Measurements from ENCODE around the gene PLPP4. TPM values are rescaled to one million over a fixed set of nuclear protein-coding genes. Genes with fewer than 3 reads are reported as not detected.

Gene PLPP4
- total RNA-seq, 6 donors from 2014 or later = 0.20 to 0.54 TPM; not detected in 4

DNA sequence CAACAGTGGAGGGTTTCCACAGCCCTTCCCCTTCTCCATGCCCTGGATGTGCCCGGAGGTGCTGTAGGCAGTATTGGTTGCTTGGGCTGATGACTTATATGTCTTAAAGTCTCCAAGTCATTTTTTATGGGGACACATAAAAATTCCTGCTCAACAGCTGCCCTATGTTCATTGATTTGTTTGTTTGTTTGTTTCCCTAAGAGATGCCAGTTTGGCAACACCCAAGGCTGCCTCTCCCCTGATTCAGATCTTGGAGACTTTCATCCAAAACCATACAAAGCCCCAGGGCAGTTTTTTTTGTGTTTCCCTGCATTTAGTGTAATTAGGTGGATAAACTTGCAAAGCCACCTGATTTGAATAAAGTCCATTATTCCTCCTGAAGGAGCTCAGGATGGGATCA, 115.3 kb downstream of the PLPP4 start:
- Histone ChIP-seq H3K27me3 (no peaks in the 10 kb centered on the region), H3K27ac (no peak overlapping the region), H3K9me3 (no peaks in the 10 kb centered on the region), H3K36me3 (no peaks in the 10 kb centered on the region), H3K4me1 (no peaks in the 10 kb centered on the region), H3K4me3 (no peak overlapping the region)
- TF ChIP-seq EP300 (IDR thresholded peaks at IDR 0.05) = no peak
- no peak for TF ChIP-seq POLR2A (IDR thresholded peaks at IDR 0.05)
- TF ChIP-seq, protein P1, sequence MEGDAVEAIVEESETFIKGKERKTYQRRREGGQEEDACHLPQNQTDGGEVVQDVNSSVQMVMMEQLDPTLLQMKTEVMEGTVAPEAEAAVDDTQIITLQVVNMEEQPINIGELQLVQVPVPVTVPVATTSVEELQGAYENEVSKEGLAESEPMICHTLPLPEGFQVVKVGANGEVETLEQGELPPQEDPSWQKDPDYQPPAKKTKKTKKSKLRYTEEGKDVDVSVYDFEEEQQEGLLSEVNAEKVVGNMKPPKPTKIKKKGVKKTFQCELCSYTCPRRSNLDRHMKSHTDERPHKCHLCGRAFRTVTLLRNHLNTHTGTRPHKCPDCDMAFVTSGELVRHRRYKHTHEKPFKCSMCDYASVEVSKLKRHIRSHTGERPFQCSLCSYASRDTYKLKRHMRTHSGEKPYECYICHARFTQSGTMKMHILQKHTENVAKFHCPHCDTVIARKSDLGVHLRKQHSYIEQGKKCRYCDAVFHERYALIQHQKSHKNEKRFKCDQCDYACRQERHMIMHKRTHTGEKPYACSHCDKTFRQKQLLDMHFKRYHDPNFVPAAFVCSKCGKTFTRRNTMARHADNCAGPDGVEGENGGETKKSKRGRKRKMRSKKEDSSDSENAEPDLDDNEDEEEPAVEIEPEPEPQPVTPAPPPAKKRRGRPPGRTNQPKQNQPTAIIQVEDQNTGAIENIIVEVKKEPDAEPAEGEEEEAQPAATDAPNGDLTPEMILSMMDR (IDR thresholded peaks at IDR 0.05) = no peak
- TF ChIP-seq POLR2AphosphoS5 (IDR thresholded peaks at IDR 0.05) = no peak
- 74 to 100% methylated on average over 1 of the region's 1 CpG for WGBS, 2 donors
- DNase-seq = no peak
- no peak for ATAC-seq (ENCODE audit: low FRiP score in 2 of 2)

DNA sequence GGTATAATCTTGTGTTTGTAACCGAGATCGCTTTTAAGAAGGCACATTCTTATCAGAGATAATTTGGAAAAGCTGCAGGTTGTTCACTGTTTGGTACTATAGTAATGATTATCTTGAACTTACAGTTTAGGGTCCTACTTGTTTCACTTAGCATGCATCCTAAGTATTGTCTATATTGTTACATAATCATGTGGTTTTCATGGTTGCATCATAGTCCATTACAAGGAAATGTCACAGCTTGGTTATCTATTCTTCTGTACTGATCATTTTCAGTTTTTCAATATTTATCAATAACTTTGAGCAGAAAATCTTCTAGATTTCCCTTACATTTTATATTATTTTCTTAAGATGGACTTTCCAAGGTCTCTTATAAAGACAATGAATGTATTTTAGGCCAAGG, 116.3 kb downstream of the PLPP4 start:
- no peaks in the 10 kb centered on the region for H3K4me1 ChIP-seq
- no peaks in the 10 kb centered on the region for H3K9me3 ChIP-seq
- no peaks in the 10 kb centered on the region for H3K27me3 ChIP-seq
- H3K36me3 ChIP-seq = no peaks in the 10 kb centered on the region
- no peak overlapping the region for H3K27ac ChIP-seq
- 83 to 98% methylated on average over 2 of the region's 2 CpGs for WGBS, 2 donors
- TF ChIP-seq, protein P1 (IDR thresholded peaks at IDR 0.05) = no peak
- TF ChIP-seq POLR2AphosphoS5 (IDR thresholded peaks at IDR 0.05) = no peak
- no peak for TF ChIP-seq POLR2A (IDR thresholded peaks at IDR 0.05)
- no peak for TF ChIP-seq EP300 (IDR thresholded peaks at IDR 0.05)
- ATAC-seq (ENCODE audit: low FRiP score in 2 of 2) (no peak), DNase-seq (no peak)
- H3K4me3 ChIP-seq = no peak overlapping the region

DNA sequence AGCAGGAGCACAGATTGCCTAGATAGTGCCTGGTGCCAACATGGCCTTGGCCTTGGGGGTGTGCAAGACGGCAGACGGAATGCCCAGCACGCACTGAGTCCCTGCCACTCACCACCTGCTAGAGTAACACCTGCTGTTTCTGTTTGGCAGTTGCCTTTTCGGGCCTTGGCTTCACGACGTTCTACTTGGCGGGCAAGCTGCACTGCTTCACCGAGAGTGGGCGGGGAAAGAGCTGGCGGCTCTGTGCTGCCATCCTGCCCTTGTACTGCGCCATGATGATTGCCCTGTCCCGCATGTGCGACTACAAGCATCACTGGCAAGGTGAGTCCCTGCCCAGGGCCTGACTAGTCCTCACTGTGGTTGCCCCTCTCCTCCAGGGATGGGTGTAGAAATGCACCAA, 118.0 kb downstream of the PLPP4 start:
- H3K9me3 ChIP-seq = no peaks in the 10 kb centered on the region
- no peaks in the 10 kb centered on the region for H3K27me3 ChIP-seq
- no peak overlapping the region for H3K4me3 ChIP-seq
- no peaks in the 10 kb centered on the region for H3K4me1 ChIP-seq
- no peak for TF ChIP-seq POLR2AphosphoS5 (IDR thresholded peaks at IDR 0.05)
- no peak for TF ChIP-seq EP300 (IDR thresholded peaks at IDR 0.05)
- TF ChIP-seq, protein P1 (IDR thresholded peaks at IDR 0.05) = no peak
- TF ChIP-seq POLR2A (IDR thresholded peaks at IDR 0.05) = no peak
- no peak for ATAC-seq (ENCODE audit: low FRiP score in 2 of 2)
- 74 to 92% methylated on average over 4 to 13 of the region's 13 CpGs for WGBS, 2 donors
- peak in 1 of 2 donors; percentile 39 for DNase-seq
- no peaks in the 10 kb centered on the region for H3K36me3 ChIP-seq
- no peak overlapping the region for H3K27ac ChIP-seq

DNA sequence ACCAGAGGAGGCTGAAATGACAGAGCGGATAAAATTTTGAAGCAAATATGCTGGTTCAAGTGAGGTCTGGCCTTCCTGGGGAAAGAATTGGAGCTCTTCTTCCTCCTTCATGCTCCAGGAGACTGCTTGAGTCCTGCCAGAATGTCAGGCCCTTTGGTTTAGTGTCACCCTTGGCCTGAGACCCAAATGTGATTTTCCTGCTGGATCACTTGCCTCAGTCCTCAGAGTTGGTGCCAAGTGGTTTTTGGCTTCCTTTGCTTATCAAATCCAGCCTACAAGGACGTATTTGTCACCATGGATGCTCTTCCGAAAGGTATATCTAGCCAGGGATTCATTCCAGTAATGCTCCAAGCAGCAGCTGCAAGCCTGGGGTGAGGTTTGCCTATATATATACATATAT, 118.4 kb downstream of the PLPP4 start:
- H3K4me1 ChIP-seq = no peaks in the 10 kb centered on the region

DNA sequence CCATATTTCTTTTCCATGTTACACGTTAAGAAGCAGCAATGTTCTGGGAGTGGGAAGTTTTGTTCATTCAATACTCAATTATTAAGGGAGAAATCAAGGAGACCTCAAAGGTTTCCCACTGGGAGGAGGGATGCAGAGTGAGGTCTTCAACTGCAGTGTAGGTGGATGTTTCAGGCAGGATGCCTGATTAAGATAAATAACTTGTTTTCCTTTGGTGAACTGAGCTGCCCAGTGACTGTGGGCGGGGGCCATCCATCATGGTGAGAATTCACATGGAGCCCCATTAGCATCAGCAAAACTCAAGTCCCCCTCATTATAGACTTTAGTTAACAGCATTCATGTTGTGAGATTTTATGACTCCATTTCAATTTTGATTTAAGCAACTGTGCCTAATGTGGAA, 121.1 kb downstream of the PLPP4 start:
- H3K4me3 ChIP-seq = no peak overlapping the region
- no peak overlapping the region for H3K27ac ChIP-seq
- no peaks in the 10 kb centered on the region for H3K36me3 ChIP-seq
- H3K9me3 ChIP-seq = no peaks in the 10 kb centered on the region
- no peaks in the 10 kb centered on the region for H3K4me1 ChIP-seq
- DNase-seq (no peak), ATAC-seq (ENCODE audit: low FRiP score in 2 of 2) (no peak)
- H3K27me3 ChIP-seq = no peaks in the 10 kb centered on the region
- 71 to 76% methylated on average over 2 of the region's 2 CpGs for WGBS, 2 donors
- TF ChIP-seq EP300 (IDR thresholded peaks at IDR 0.05) (no peak), POLR2A (IDR thresholded peaks at IDR 0.05) (no peak), POLR2AphosphoS5 (IDR thresholded peaks at IDR 0.05) (no peak)
- TF ChIP-seq, protein P1 (IDR thresholded peaks at IDR 0.05) = no peak

More for the DNA sequence above, 118.4 kb downstream of the PLPP4 start:
- Histone ChIP-seq H3K27ac (no peak overlapping the region), H3K4me3 (no peak overlapping the region), H3K9me3 (no peaks in the 10 kb centered on the region), H3K27me3 (no peaks in the 10 kb centered on the region), H3K36me3 (no peaks in the 10 kb centered on the region)
- WGBS, 2 donors = 84 to 88% methylated on average over 3 of the region's 3 CpGs
- no peak for ATAC-seq (ENCODE audit: low FRiP score in 2 of 2)
- no peak for DNase-seq
- TF ChIP-seq POLR2A (IDR thresholded peaks at IDR 0.05) (no peak), POLR2AphosphoS5 (IDR thresholded peaks at IDR 0.05) (no peak), EP300 (IDR thresholded peaks at IDR 0.05) (no peak)
- TF ChIP-seq, protein P1 (IDR thresholded peaks at IDR 0.05) = no peak

All from upper lobe of left lung (tissue), 6 donors.